Progenitor cell of endocrine pancreas (in vitro differentiated cells): ENCODE results near the gene RSPO4. TPM values are rescaled to one million over a fixed set of nuclear protein-coding genes. Genes with fewer than 3 reads are reported as not detected.

Source experiments
- DNase-seq: peaks from one replicate; pipeline ENCODE4 v3.0.0; 2021; ENCODE audit warnings: low spot score; ENCODE audit not compliant: unreplicated experiment
- H3K27ac Mint-ChIP-seq: 2 replicates; pipeline ENCODE4 v1.8.0; 2021; ENCODE audit warnings: mild to moderate bottlenecking, moderate library complexity, mixed read lengths
- H3K27me3 Mint-ChIP-seq: 2 replicates; pipeline ENCODE4 v1.8.0; 2021; ENCODE audit warnings: mixed read lengths
- H3K36me3 Mint-ChIP-seq: 2 replicates; pipeline ENCODE4 v1.8.0; 2022; ENCODE audit warnings: mixed read lengths; ENCODE audit not compliant: insufficient read depth
- H3K4me1 Mint-ChIP-seq: 2 replicates; pipeline ENCODE4 v1.8.0; 2021; ENCODE audit warnings: low read depth, mixed read lengths
- H3K4me3 Mint-ChIP-seq: 2 replicates; pipeline ENCODE4 v1.8.0; 2021; ENCODE audit warnings: low read depth, mild to moderate bottlenecking, moderate library complexity, mixed read lengths
- H3K9me3 Mint-ChIP-seq: 2 replicates; pipeline ENCODE4 v1.8.0; 2021; ENCODE audit warnings: low read depth, mixed read lengths
- CTCF ChIP-seq: fragments of 200-600 bp; sonication (generic); IDR thresholded peaks from one replicate; pipeline ENCODE4 v1.5.0; 2021; ENCODE audit warnings: antibody characterized with exemption, mild to moderate bottlenecking; ENCODE audit not compliant: unreplicated experiment
- total RNA-seq: library from RNA; stranded (reverse); gene quantifications from 2 replicates; pipeline ENCODE4 v1.2.1, GENCODE V29; 2021

RSPO4 gene
- total RNA-seq, 1 donor from 2014 or later, result 1.4 TPM

DNA sequence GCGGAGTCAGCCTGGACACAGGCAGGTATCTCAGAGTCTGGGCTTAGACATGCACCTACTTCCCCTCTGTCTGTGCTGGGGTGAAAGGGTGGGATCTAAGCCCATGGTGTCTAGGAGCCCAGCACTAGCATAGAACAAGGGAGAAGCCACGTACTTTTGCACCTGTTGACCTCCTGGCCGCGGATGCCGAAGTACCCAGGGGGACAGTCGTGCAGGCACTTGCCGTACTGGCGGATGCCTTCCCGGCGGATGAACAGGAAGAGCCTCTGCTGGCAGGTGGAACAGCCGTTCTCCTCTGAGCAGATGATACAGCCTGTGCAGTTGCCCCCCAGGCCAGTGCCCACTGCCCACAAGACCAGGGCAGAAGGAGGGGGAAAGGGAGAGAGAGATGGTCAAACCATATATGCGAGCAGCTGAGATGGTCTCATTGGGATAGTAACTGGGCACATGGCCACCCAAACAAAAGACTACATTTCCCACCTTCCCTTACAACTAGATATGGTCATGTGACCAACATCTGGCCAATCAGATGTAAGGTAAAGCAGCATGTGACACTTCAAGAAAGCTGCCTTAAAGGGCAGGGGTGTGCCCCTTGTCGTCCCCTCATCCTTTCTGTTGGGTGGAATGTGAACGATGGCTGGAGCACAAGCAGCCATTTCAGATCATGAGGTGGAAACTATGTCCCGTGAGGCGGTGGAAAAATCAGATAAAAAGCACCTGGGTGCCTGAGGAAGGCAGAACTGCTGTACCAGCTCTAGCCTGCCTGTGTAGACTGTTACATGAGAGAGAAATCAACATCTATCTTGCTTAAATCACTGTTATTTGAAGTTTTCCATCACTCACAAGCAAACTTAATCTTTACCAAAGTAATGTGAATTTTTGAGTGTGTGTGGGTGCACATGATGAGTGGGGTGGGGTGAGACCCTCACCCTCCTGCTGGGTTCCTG, 34.0 kb downstream of the RSPO4 start:
- TF ChIP-seq CTCF, result no peak
- no peak overlapping the region for H3K4me3 Mint-ChIP-seq
- no peaks in the 10 kb centered on the region for H3K4me1 Mint-ChIP-seq
- H3K9me3 Mint-ChIP-seq, result no peaks in the 10 kb centered on the region
- peaks cover 17% of the 10 kb centered on the region for H3K27me3 Mint-ChIP-seq
- H3K36me3 Mint-ChIP-seq, result no peaks in the 10 kb centered on the region
- DNase-seq, result no peak
- H3K27ac Mint-ChIP-seq, result no peak overlapping the region

GRCh38 chr20:965956-966355, 36.2 kb downstream of the RSPO4 start:
- Mint-ChIP-seq H3K27ac (no peak overlapping the region), H3K4me3 (no peak overlapping the region), H3K36me3 (no peaks in the 10 kb centered on the region), H3K9me3 (no peaks in the 10 kb centered on the region), H3K4me1 (no peaks in the 10 kb centered on the region), H3K27me3 (peaks cover 18% of the 10 kb centered on the region)
- no peak for TF ChIP-seq CTCF
- DNase-seq, result no peak

DNA sequence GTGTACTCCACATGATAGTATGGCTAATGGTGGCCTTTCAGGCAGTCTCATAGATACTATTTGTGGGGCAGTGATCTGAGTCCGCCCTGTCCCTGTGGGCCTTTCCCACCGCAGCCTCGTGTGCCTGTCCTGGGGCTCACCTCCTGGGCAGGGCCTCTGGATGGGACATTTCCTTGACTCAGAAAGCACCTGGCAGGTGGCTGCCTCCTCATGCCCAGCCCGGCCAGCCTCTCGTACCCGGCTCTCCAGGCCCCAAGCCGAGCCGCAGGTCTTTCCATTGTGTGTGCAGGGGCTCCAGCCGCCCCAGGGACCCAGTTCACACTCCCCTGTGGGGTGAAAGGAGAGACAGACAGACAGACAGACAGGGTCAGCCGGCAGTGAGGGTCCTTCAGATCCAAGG, 38.3 kb downstream of the RSPO4 start:
- Mint-ChIP-seq H3K4me3 (no peak overlapping the region), H3K36me3 (no peaks in the 10 kb centered on the region), H3K9me3 (no peaks in the 10 kb centered on the region), H3K4me1 (no peaks in the 10 kb centered on the region), H3K27me3 (peaks cover 11% of the 10 kb centered on the region), H3K27ac (no peak overlapping the region)
- TF ChIP-seq CTCF, result no peak
- DNase-seq, result no peak

DNA sequence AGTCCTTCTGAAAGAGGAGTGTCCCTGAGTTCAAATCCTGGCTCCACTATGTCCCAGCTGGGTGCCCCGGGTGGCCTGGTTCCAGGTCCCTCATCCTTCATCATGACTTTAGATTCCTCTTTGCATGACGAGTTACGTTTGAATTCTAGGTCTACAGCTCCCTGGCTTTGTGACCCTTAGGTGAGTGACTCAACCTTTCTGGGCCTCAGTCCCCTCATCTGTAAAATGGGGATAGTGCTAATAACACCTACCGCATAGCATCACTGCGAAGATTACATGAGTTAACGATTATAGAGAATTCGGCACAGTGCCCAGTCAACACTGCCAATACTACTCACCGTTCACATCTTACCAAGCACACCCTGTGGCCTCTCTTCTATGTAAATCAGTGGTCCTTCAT, 39.4 kb downstream of the RSPO4 start:
- Mint-ChIP-seq H3K27me3 (peaks cover 9% of the 10 kb centered on the region), H3K4me3 (no peak overlapping the region), H3K36me3 (no peaks in the 10 kb centered on the region), H3K9me3 (no peaks in the 10 kb centered on the region), H3K27ac (no peak overlapping the region), H3K4me1 (no peaks in the 10 kb centered on the region)
- TF ChIP-seq CTCF, result no peak
- no peak for DNase-seq

- no peak for TF ChIP-seq CTCF
- no peaks in the 10 kb centered on the region for H3K9me3 Mint-ChIP-seq
- DNase-seq, result no peak
- H3K27ac Mint-ChIP-seq, result no peak overlapping the region
- H3K4me3 Mint-ChIP-seq, result no peak overlapping the region
- H3K27me3 Mint-ChIP-seq, result peaks cover 9% of the 10 kb centered on the region
- H3K36me3 Mint-ChIP-seq, result no peaks in the 10 kb centered on the region
- H3K4me1 Mint-ChIP-seq, result no peaks in the 10 kb centered on the region
These were observed 39.9 kb downstream of the RSPO4 start for GRCh38 chr20:962223-962622.
